Gastrocnemius medialis (tissue), 4 donors: ENCODE results near the gene LIPF. TPM values are rescaled to one million over a fixed set of nuclear protein-coding genes. Genes with fewer than 3 reads are reported as not detected.

Experiments used
- ATAC-seq, 2 donors: fragments of 150-250 bp; one replicate each; pipeline ENCODE4 v1.9.1; 2016
- DNase-seq, 2 donors: peaks; one replicate each; pipeline ENCODE4 v3.0.0-alpha.2; 2019
- H3K27ac ChIP-seq, 4 donors: fragments of 200-600 bp; sonication (generic); 1 replicate in 1 of 4; 2 replicates in 3 of 4; pipeline ENCODE4 v1.5.1; 2016 to 2018; ENCODE audit warnings: mild to moderate bottlenecking in 2 of 4, moderate library complexity in 1 of 4
- H3K27me3 ChIP-seq, 3 donors: fragments of 200-600 bp; sonication (generic) in 2 of 3; 1 replicate in 1 of 3; 2 replicates in 2 of 3; pipeline versions ENCODE4 v1.5.1 to v1.6.0; 2016 to 2019; ENCODE audit warnings: mild to moderate bottlenecking in 1 of 3, moderate library complexity in 1 of 3
- H3K36me3 ChIP-seq, 2 donors: fragments of 200-600 bp; sonication (generic) in 1 of 2; one replicate each; pipeline ENCODE4 v1.5.1; 2017 to 2018
- H3K4me1 ChIP-seq, 2 donors: fragments of 200-600 bp; sonication (generic) in 1 of 2; one replicate each; pipeline ENCODE4 v1.5.1; 2016 to 2017; ENCODE audit warnings: mild to moderate bottlenecking in 2 of 2
- H3K4me3 ChIP-seq, 4 donors: fragments of 200-600 bp; sonication (generic) in 3 of 4; 1 replicate in 1 of 4; 2 replicates in 3 of 4; pipeline ENCODE4 v1.5.1; 2016 to 2019; ENCODE audit warnings: mild to moderate bottlenecking in 2 of 4
- H3K9me3 ChIP-seq, 3 donors: fragments of 200-600 bp; sonication (generic) in 2 of 3; 1 replicate in 1 of 3; 2 replicates in 2 of 3; pipeline ENCODE4 v1.5.1; 2016 to 2019
- CTCF ChIP-seq, 5 experiments: fragments of 450-650 bp in 3 of 5; fragments of 200-600 bp in 2 of 5; sonication (generic) in 2 of 5; IDR thresholded peaks in 4 of 5; conservative IDR thresholded peaks in 1 of 5; 1 replicate in 4 of 5; 2 replicates in 1 of 5; pipeline ENCODE4 v1.5.1; 2016 to 2019; ENCODE audit warnings: antibody characterized with exemption in 5 of 5, mild to moderate bottlenecking in 3 of 5, moderate library complexity in 3 of 5
- POLR2A ChIP-seq, 2 donors: fragments of 450-650 bp; IDR thresholded peaks; one replicate each; pipeline ENCODE4 v1.6.1; 2017; ENCODE audit warnings: antibody characterized with exemption in 2 of 2, mild to moderate bottlenecking in 2 of 2, moderate library complexity in 2 of 2
- in situ Hi-C, 4 donors: fragments of 200-750 bp; cut with MboI; loops; one replicate each; pipeline versions ENCODE4 v1.15.0 to v1.8.0; 2017; ENCODE audit warnings: low sequenced_read_pairs in 4 of 4
- intact Hi-C: fragments of 100-400 bp; cut with DNase I; formaldehyde crosslinking; loops from one replicate; pipeline ENCODE4 v1.15.1; 2023; ENCODE audit warnings: low total_unique reads
- total RNA-seq, 4 donors: library from RNA; depleted of rRNA; stranded (reverse); fragments of >200 nt; gene quantifications; one replicate each; pipeline versions ENCODE4 v1.1.0 to v1.2.3, GENCODE V29; 2016

The LIPF gene
- total RNA-seq, 4 donors from 2014 or later: 0.36 TPM; not detected in 3

DNA sequence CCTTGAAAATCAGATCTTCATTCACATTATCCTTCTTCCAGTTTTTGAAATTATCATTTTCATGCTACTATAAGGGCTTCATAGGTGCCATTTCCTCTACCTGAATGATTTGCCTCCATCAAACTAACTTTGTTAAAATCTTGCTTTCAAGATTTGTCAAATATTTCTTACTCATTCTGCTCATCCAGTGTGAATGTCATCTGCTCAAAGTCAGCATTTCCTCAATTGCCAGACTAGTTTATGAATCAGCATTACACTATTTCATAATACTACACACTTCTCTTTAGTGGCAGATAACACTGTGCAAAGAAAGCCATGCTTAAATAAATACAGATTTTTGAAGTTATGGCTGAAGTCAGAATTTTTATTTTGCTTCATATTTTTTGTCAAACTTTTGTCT lies 21.3 kb upstream of the LIPF start:
- ATAC-seq: no peak
- in situ Hi-C loops (no loop called here), intact Hi-C loops (no loop called here)
- DNase-seq: no peak
- H3K4me3 ChIP-seq: no peak overlapping the region
- H3K27me3 ChIP-seq: no peaks in the 10 kb centered on the region
- no peaks in the 10 kb centered on the region for H3K36me3 ChIP-seq
- TF ChIP-seq POLR2A (IDR thresholded peaks at IDR 0.05): no peak
- no peak for TF ChIP-seq CTCF (IDR thresholded peaks at IDR 0.05 in 4 of 5, conservative IDR thresholded peaks at IDR 0.05 in 1 of 5)
- no peaks in the 10 kb centered on the region for H3K4me1 ChIP-seq
- H3K27ac ChIP-seq: no peak overlapping the region
- peaks cover 0 to 4% (median 0%) of the 10 kb centered on the region in 3 donors for H3K9me3 ChIP-seq

DNA sequence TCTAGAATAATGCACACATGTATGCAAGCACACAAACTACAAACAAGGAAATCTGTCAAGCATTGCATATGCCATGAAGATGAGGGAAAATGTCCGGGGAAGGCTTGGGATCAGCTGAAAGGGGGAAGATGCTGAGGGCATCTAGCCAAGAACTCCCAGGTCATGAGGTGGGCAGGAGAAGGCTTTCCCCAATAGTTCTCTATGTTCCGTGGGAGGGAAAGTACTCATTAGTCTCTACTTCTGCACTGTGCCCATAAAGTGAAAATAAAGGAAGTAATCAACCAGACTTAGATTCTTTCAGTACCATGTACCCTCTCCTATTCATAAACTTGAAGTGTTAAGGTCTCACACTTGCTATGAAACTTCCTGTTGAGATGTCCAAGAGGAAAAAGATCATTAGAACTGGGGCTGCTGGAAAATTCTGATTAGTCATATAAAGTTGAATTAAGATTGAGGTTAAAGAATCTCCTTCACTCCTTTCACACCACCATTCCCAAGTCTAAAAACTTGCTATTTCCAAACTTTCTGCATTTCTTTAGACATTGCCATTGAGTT lies 17.1 kb upstream of the LIPF start:
- TF ChIP-seq POLR2A (IDR thresholded peaks at IDR 0.05) (no peak), CTCF (IDR thresholded peaks at IDR 0.05 in 4 of 5, conservative IDR thresholded peaks at IDR 0.05 in 1 of 5) (no peak)
- in situ Hi-C loops (no loop called here), intact Hi-C loops (no loop called here)
- no peak for ATAC-seq
- H3K27me3 ChIP-seq: no peaks in the 10 kb centered on the region
- H3K27ac ChIP-seq: no peak overlapping the region
- no peaks in the 10 kb centered on the region for H3K36me3 ChIP-seq
- H3K4me3 ChIP-seq: no peak overlapping the region
- DNase-seq: no peak
- H3K9me3 ChIP-seq: no peaks in the 10 kb centered on the region
- H3K4me1 ChIP-seq: no peaks in the 10 kb centered on the region

GRCh38 chr10:88651101-88651551 lies 13.1 kb upstream of the LIPF start:
- H3K9me3 ChIP-seq: no peaks in the 10 kb centered on the region
- H3K27me3 ChIP-seq: no peaks in the 10 kb centered on the region
- no peaks in the 10 kb centered on the region for H3K4me1 ChIP-seq
- ATAC-seq (no peak), DNase-seq (no peak)
- TF ChIP-seq CTCF (IDR thresholded peaks at IDR 0.05 in 4 of 5, conservative IDR thresholded peaks at IDR 0.05 in 1 of 5): no peak
- no peak for TF ChIP-seq POLR2A (IDR thresholded peaks at IDR 0.05)
- in situ Hi-C loops: no loop called here
- intact Hi-C loops: no loop called here
- H3K4me3 ChIP-seq: no peak overlapping the region
- no peaks in the 10 kb centered on the region for H3K36me3 ChIP-seq
- no peak overlapping the region for H3K27ac ChIP-seq

GRCh38 chr10:88652616-88653015 lies 11.6 kb upstream of the LIPF start:
- no peak overlapping the region for H3K4me3 ChIP-seq
- no peak overlapping the region for H3K27ac ChIP-seq
- in situ Hi-C loops: no loop called here
- DNase-seq (no peak), ATAC-seq (no peak)
- no peaks in the 10 kb centered on the region for H3K4me1 ChIP-seq
- no peaks in the 10 kb centered on the region for H3K36me3 ChIP-seq
- H3K9me3 ChIP-seq: no peaks in the 10 kb centered on the region
- intact Hi-C loops: no loop called here
- TF ChIP-seq POLR2A (IDR thresholded peaks at IDR 0.05) (no peak), CTCF (IDR thresholded peaks at IDR 0.05 in 4 of 5, conservative IDR thresholded peaks at IDR 0.05 in 1 of 5) (no peak)
- no peaks in the 10 kb centered on the region for H3K27me3 ChIP-seq

DNA sequence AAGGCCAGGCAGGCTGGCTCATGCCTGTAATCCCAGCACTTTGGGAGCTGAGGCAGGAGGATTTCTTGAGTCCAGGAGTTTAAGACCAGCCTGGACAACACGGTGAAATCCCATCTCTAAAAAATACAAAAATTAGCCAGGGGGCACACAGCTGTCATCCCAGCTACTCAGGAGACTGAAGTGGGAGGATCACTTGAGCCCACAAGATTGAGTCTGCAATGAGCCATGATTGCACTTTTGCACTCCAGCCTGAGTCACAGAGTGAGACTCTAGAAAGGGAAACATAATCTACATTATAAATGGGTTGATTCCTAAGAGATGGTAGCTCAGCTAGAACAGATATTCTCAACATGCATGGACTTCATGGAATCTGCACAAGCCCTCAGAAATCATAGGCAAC lies 6.3 kb upstream of the LIPF start:
- Histone ChIP-seq H3K9me3 (no peaks in the 10 kb centered on the region), H3K27ac (no peak overlapping the region), H3K4me3 (no peak overlapping the region), H3K4me1 (no peaks in the 10 kb centered on the region), H3K36me3 (no peaks in the 10 kb centered on the region), H3K27me3 (no peaks in the 10 kb centered on the region)
- in situ Hi-C loops (no loop called here), intact Hi-C loops (no loop called here)
- ATAC-seq (no peak), DNase-seq (no peak)
- no peak for TF ChIP-seq CTCF (IDR thresholded peaks at IDR 0.05 in 4 of 5, conservative IDR thresholded peaks at IDR 0.05 in 1 of 5)
- TF ChIP-seq POLR2A (IDR thresholded peaks at IDR 0.05): no peak
